ENCODE data around the gene ARL8B. TPM values are rescaled to one million over a fixed set of nuclear protein-coding genes. Genes with fewer than 3 reads are reported as not detected.

ARL8B gene
- total and polyA plus RNA-seq, 2 of the 8 experiments (the other 6 are each of a cell fraction or from before 2014, with no cell fraction given): 14.5 to 27.8 TPM

GRCh38 chr3:5187156-5187919 lies 65.2 kb downstream of the ARL8B start, which contains the start of gene EDEM1:
Gene EDEM1, plus strand, starts transcription at chr3:5187707. Its CDS starts 99 bp downstream, at chr3:5187806.
- Histone ChIP-seq H3K56ac (replicated peaks; ENCODE audit: insufficient read length, low read depth, low read length) (peak within 1 kb of the TSS; percentile 37), H4K8ac (ENCODE audit: extremely low read depth, insufficient read depth, low read length) (peak within 1 kb of the TSS; percentile 73), H2BK120ac (replicated peaks; ENCODE audit: low read depth, low read length) (no peak within 1 kb of the TSS), H3K9ac (replicated peaks in 1 of 4; ENCODE audit: extremely low read depth in 1 of 4, low read depth in 3 of 4, low read length in 3 of 4) (peak within 1 kb of the TSS; percentile 69 to 82 (median 79)), H4K5ac (ENCODE audit: insufficient read length, low read depth, low read length) (peak within 1 kb of the TSS; percentile 23), H2AK5ac (ENCODE audit: low read depth, low read length) (no peak within 1 kb of the TSS), H2BK12ac (ENCODE audit: low read depth, low read length) (no peak within 1 kb of the TSS; the same call in 1 of the 2 replicates), H3K18ac (ENCODE audit: extremely low read depth, low read length) (no peak within 1 kb of the TSS; the same call in 1 of the 2 replicates), H4K91ac (replicated peaks; ENCODE audit: insufficient read length, low read length) (peak within 1 kb of the TSS; percentile 15), H3K9me3 (ENCODE audit: insufficient read depth in 2 of 2, low read depth in 1 of 2, low read length in 1 of 2) (no peaks in the 10 kb centered on the region), H2AFZ (ENCODE audit: low read length) (peak within 1 kb of the TSS; percentile 89), H4K20me1 (replicated peaks in 1 of 2; ENCODE audit: control insufficient read depth in 1 of 2, insufficient read depth in 2 of 2, low read length in 2 of 2) (peaks cover 4 to 7% of the 10 kb centered on the region in 2 experiments), H3K27me3 (replicated peaks in 1 of 4; ENCODE audit: control insufficient read depth in 3 of 4, extremely low read depth in 1 of 4, insufficient read depth in 3 of 4, low read length in 3 of 4) (peaks cover 0 to 6% (median 0%) of the 10 kb centered on the region in 4 experiments; a peak in 1 of 7 replicates), H3K79me1 (ENCODE audit: low read depth, low read length) (no peaks in the 10 kb centered on the region; the same call in 1 of the 2 replicates), H2BK5ac (ENCODE audit: low read depth, low read length) (no peak within 1 kb of the TSS; the same call in 1 of the 2 replicates), H3K4me1 (replicated peaks in 1 of 4; ENCODE audit: control insufficient read depth in 3 of 4, insufficient read depth in 4 of 4, low read length in 3 of 4) (peaks cover 0 to 9% (median 5%) of the 10 kb centered on the region in 4 experiments; a peak in 4 of 7 replicates), H3K4me2 (ENCODE audit: insufficient read depth in 1 of 2, low read depth in 2 of 2, low read length in 2 of 2) (peak within 1 kb of the TSS; percentile 88 to 91), H3K4me3 (ENCODE audit: extremely low read depth in 1 of 4, insufficient read depth in 2 of 4, low read depth in 3 of 4, low read length in 4 of 4) (peak within 1 kb of the TSS; percentile 70 to 98 (median 81)), H2BK20ac (ENCODE audit: low read length) (no peak within 1 kb of the TSS), H2BK15ac (ENCODE audit: low read length) (no peak within 1 kb of the TSS), H3K14ac (ENCODE audit: insufficient read length) (no peak within 1 kb of the TSS), H3K23ac (ENCODE audit: insufficient read length) (no peak within 1 kb of the TSS), H3K36me3 (ENCODE audit: control insufficient read depth in 2 of 4, insufficient read depth in 4 of 4, low read length in 3 of 4) (no peaks in the 10 kb centered on the region), H3K79me2 (ENCODE audit: control insufficient read depth in 1 of 2, insufficient read depth in 2 of 2, low read length in 2 of 2) (peaks cover 2 to 39% of the 10 kb centered on the region in 2 experiments; a peak in 3 of 4 replicates), H3K23me2 (ENCODE audit: low read depth, low read length) (peaks cover 13% of the 10 kb centered on the region), H3K4ac (replicated peaks; ENCODE audit: insufficient read length, low read depth, low read length) (no peak within 1 kb of the TSS), H3K27ac (ENCODE audit: low read depth, low read length) (peak within 1 kb of the TSS; percentile 42; the same call in 1 of the 2 replicates)
- FAIRE-seq (no peak), DNase-seq (ENCODE audit: low read depth in 1 of 2, low spot score in 2 of 2) (peak; percentile 66 to 99)
- 3% methylated on average over 21 of the region's 78 CpGs; no CpG with 5 or more reads in 1 of the 2 experiments for WGBS, 2 experiments (ENCODE audit: extremely low coverage in 1 of 2, insufficient coverage in 1 of 2, insufficient read length in 1 of 2, insufficient replicate concordance in 2 of 2, low coverage in 1 of 2, low lambda C conversion rate in 2 of 2, missing lambda C conversion rate in 1 of 2)
- ChIA-PET POLR2A (ENCODE audit: partially characterized antibody) (interaction anchor here (1.4 to 7.4 kb wide), 5 partner anchors 9 to 54 kb away, joined by 3 to 46 read pairs (median 5); no protein-coding TSS in a partner anchor), CTCF (ENCODE audit: partially characterized antibody) (interaction anchor here (0.8 to 1.6 kb wide), 3 partner anchors 10 to 62 kb away, joined by 3 to 5 read pairs (median 4); no protein-coding TSS in a partner anchor)
- TF ChIP-seq TAF1 (IDR thresholded peaks at IDR 0.05; ENCODE audit: low read depth, low read length) (peak; percentile 19; the same call in 1 of the 2 replicates), BACH1 (IDR thresholded peaks at IDR 0.05; ENCODE audit: low read length) (peak; percentile 75), HDAC2 (IDR thresholded peaks at IDR 0.05; ENCODE audit: borderline replicate concordance in 1 of 2, low read depth in 2 of 2, low read length in 2 of 2) (peak in 1 of 2 experiments; percentile 84; a peak in 1 of 4 replicates), GTF2F1 (IDR thresholded peaks at IDR 0.05; ENCODE audit: borderline replicate concordance, low read depth, low read length) (no peak), YY1 (IDR thresholded peaks at IDR 0.05; ENCODE audit: low read depth, low read length) (peak; percentile 51; the same call in 1 of the 2 replicates), MAX (IDR thresholded peaks at IDR 0.05) (peak; percentile 72), CREB1 (IDR thresholded peaks at IDR 0.05) (0 out of 2 replicates have a peak, but pooled peaks have one; percentile 31), EGR1 (IDR thresholded peaks at IDR 0.05; ENCODE audit: borderline replicate concordance, low read depth, low read length) (peak; percentile 74; the same call in 1 of the 2 replicates), SIX5 (IDR thresholded peaks at IDR 0.05; ENCODE audit: low read depth, low read length) (no peak), EZH2 (IDR thresholded peaks at IDR 0.05; ENCODE audit: low read depth, low read length, severe bottlenecking) (no peak), RBBP5 (IDR thresholded peaks at IDR 0.05; ENCODE audit: borderline replicate concordance, low read depth, low read length) (peak; percentile 57; the same call in 1 of the 2 replicates)

All from H1 (cell line).